Activated naive CD4-positive, alpha-beta T cell treated with anti-CD3 and anti-CD28 coated beads, Interleukin-2, amount 10 ng/mL, durations not matched to agents 7 days and 5 days (primary cell): ENCODE measurements around the gene ZNF778.
"Not testable (repeated sequence)": the region's sequence is repeated elsewhere in the genome, so short reads cannot be mapped to it uniquely, and the experiment has no call there.

Source experiments
- CTCF ChIA-PET: fragments of 350-600 bp; sonication (Branson Sonifier 250); formaldehyde crosslinking; loops from one replicate; lab custom pipeline; 2021; ENCODE audit warnings: antibody characterized with exemption; lab: Charles Lee
- DNase-seq: peaks from one replicate; pipeline ENCODE4 v3.0.0-alpha.2; 2020
- H3K27ac Mint-ChIP-seq: one replicate; pipeline ENCODE4 v1.8.0; 2021; ENCODE audit warnings: mild to moderate bottlenecking, moderate library complexity, mixed read lengths
- H3K27me3 Mint-ChIP-seq: one replicate; pipeline ENCODE4 v1.8.0; 2021; ENCODE audit warnings: mild to moderate bottlenecking, mixed read lengths
- H3K36me3 Mint-ChIP-seq: one replicate; pipeline ENCODE4 v1.8.0; 2021; ENCODE audit warnings: mixed read lengths
- H3K4me1 Mint-ChIP-seq: one replicate; pipeline ENCODE4 v1.8.0; 2021; ENCODE audit warnings: mixed read lengths
- H3K4me3 Mint-ChIP-seq: one replicate; pipeline ENCODE4 v1.8.0; 2021; ENCODE audit warnings: mild to moderate bottlenecking, moderate library complexity, mixed read lengths
- H3K9me3 Mint-ChIP-seq: one replicate; pipeline ENCODE4 v1.8.0; 2021; ENCODE audit warnings: mixed read lengths

Gene ZNF778

GRCh38 chr16:89242795-89243200 lies 25.3 kb downstream of the ZNF778 start:
- H3K9me3 Mint-ChIP-seq, result peaks cover 2% of the 10 kb centered on the region
- CTCF ChIA-PET, result no interaction called here
- H3K4me1 Mint-ChIP-seq, result peaks cover 30% of the 10 kb centered on the region
- H3K27ac Mint-ChIP-seq, result no peak overlapping the region
- DNase-seq, result no peak
- H3K4me3 Mint-ChIP-seq, result peak overlapping the region; percentile 19
- peaks cover 1% of the 10 kb centered on the region for H3K36me3 Mint-ChIP-seq
- H3K27me3 Mint-ChIP-seq, result no peaks in the 10 kb centered on the region

DNA sequence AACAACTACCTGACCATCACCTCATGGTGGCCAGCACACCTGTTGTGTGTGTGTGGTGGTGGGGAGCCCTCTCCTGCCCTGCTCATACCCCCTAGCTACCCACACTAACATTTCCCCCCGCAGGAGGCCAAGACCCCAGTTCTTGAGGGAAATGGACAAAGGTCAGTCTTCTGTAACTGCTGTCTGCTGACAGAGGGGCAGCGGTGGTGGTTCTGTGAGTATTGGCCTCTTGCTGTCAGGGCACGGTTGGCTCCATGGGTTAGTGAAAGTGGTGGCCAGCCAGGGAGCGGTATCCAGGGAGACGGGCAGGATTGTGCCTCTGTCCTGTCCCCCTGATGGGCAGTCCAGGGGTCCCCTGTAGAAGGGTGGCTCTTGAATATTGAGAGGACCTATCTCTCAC lies 26.2 kb downstream of the ZNF778 start:
- peaks cover 1% of the 10 kb centered on the region for H3K36me3 Mint-ChIP-seq
- no peak overlapping the region for H3K4me3 Mint-ChIP-seq
- CTCF ChIA-PET, result no interaction called here
- DNase-seq, result no peak
- peaks cover 32% of the 10 kb centered on the region for H3K4me1 Mint-ChIP-seq
- peaks cover 4% of the 10 kb centered on the region for H3K27me3 Mint-ChIP-seq
- H3K9me3 Mint-ChIP-seq, result peaks cover 2% of the 10 kb centered on the region
- H3K27ac Mint-ChIP-seq, result no peak overlapping the region

DNA sequence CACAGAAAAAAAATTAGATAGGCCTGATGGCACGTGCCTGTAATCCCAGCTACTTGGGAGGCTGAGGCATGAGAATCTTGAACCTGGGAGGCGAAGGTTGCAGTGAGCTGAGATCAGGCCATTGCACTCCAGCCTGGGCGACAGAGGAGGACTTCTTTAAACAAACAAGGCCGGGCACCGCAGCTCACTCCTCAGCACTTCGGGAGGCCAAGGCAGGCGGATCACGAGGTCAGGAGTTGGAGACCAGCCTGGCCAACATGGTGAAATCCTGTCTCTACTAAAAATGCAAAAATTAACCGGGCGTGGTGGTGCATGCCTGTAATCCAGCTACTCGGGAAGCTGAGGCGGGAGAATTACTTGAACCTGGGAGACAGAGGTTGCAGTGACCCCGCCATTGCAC lies 26.8 kb downstream of the ZNF778 start:
- DNase-seq, CTCF ChIA-PET, H3K27ac Mint-ChIP-seq, H3K36me3 Mint-ChIP-seq, H3K9me3 Mint-ChIP-seq, H3K4me3 Mint-ChIP-seq, H3K27me3 Mint-ChIP-seq: not testable (repeated sequence)
- peaks cover 32% of the 10 kb centered on the region for H3K4me1 Mint-ChIP-seq

- CTCF ChIA-PET, result no interaction called here
- Mint-ChIP-seq H3K36me3 (peaks cover 1% of the 10 kb centered on the region), H3K4me3 (no peak overlapping the region), H3K27ac (no peak overlapping the region), H3K27me3 (peaks cover 7% of the 10 kb centered on the region), H3K4me1 (peaks cover 31% of the 10 kb centered on the region), H3K9me3 (peaks cover 4% of the 10 kb centered on the region)
- no peak for DNase-seq
Measured at GRCh38 chr16:89244754-89245153, 27.3 kb downstream of the ZNF778 start.

DNA sequence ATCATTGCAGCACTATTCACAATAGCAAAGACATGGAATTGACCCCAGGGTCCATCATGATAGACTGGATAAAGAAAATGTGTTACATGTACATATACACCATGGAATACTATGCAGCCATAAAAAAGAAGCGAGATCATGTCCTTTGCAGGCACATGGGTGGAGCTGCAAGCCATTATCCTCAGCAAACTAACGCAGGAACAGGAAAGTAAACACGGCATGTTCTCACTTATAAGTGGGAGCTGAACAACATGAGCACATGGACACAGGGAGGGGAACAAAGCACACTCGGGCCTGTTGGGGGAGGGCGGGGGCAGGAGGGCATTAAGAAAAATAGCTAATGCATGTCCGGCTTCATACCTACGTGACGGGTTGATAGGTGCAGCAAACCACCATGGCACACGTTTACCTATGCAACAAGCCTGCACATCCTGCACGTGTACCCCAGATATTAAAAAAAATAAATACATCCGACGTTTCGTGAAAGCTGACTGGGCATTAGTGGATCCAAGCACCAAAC lies 28.9 kb downstream of the ZNF778 start:
- Mint-ChIP-seq H3K9me3 (peaks cover 10% of the 10 kb centered on the region), H3K4me3 (peak overlapping the region; percentile 59), H3K36me3 (peaks cover 8% of the 10 kb centered on the region), H3K27ac (no peak overlapping the region), H3K27me3 (peaks cover 7% of the 10 kb centered on the region), H3K4me1 (peaks cover 23% of the 10 kb centered on the region)
- CTCF ChIA-PET, result no interaction called here
- no peak for DNase-seq

DNA sequence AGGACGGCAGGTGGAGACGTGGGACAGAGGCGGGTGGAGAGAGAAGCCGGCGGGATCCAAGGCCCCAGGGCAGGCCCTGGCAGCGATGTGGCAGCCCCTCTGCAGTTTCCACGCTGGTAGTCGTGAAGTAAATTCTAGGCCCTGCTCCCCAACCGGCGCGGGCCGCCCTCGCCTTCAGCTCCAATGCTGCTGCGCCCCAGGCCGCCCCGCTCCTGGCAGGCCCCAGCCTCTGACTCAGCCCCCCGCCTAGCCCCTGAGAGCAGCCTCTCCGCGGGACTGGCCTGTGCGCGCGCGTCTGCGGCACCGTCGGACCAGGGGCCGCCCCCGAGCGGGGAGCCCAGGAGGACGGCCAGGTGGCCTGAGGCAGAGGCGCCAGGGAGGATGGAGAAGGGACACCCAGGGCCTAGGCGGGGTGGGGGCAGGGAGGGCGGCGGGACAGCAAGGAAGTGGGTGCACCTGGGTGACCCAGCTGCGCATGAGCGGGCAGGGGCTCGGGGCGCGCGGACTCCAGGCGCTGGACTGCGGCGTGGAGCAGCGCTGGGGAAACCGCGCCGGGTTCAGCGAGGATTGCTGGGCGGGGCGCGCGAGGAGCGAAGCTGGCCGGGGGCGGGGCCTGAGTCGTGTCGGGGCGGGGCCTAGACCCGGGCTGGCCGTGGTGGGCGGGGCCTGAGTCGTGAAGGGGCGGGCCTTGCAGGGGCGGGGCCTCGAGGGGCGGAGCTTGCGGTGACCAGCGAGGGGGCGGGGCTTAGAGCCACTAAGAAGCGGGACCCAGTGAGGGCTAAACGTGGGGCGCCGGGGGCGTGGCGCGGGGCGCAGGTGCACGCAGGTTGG lies 29.6 kb downstream of the ZNF778 start:
- CTCF ChIA-PET, result interaction anchor here (0.9 kb wide), 1 partner anchor 42 kb away, joined by 3 read pairs; no protein-coding TSS in a partner anchor
- Mint-ChIP-seq H3K4me3 (peak overlapping the region; percentile 70), H3K27me3 (peaks cover 7% of the 10 kb centered on the region), H3K36me3 (peaks cover 8% of the 10 kb centered on the region), H3K27ac (peak overlapping the region; percentile 24), H3K4me1 (peaks cover 27% of the 10 kb centered on the region), H3K9me3 (peaks cover 10% of the 10 kb centered on the region)
- peak; percentile 95 for DNase-seq

DNA sequence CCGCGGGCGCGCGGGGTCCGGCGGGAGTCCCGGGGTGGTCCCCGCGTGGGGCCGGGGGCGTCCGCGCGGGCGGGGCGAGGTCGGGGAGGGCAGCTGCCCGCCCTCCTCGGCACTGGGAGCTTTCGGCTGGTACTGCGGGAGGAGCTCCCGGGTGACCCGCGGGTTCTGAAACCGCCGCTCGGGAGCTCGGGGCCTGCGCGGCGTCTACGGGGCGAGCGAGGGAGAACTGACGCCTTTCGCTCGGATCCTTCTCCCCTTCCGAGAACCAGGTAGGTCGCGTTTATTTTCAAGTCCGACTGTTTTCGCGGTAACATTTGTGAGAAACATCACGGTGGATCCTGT lies 30.2 kb downstream of the ZNF778 start:
- not testable (repeated sequence) for H3K27me3 Mint-ChIP-seq, DNase-seq, H3K9me3 Mint-ChIP-seq, H3K36me3 Mint-ChIP-seq
- Mint-ChIP-seq H3K4me3 (peak overlapping the region; percentile 71), H3K27ac (peak overlapping the region; percentile 73), H3K4me1 (peaks cover 27% of the 10 kb centered on the region)
- CTCF ChIA-PET, result interaction anchor here (0.9 kb wide), 1 partner anchor 41 kb away, joined by 3 read pairs; no protein-coding TSS in a partner anchor

DNA sequence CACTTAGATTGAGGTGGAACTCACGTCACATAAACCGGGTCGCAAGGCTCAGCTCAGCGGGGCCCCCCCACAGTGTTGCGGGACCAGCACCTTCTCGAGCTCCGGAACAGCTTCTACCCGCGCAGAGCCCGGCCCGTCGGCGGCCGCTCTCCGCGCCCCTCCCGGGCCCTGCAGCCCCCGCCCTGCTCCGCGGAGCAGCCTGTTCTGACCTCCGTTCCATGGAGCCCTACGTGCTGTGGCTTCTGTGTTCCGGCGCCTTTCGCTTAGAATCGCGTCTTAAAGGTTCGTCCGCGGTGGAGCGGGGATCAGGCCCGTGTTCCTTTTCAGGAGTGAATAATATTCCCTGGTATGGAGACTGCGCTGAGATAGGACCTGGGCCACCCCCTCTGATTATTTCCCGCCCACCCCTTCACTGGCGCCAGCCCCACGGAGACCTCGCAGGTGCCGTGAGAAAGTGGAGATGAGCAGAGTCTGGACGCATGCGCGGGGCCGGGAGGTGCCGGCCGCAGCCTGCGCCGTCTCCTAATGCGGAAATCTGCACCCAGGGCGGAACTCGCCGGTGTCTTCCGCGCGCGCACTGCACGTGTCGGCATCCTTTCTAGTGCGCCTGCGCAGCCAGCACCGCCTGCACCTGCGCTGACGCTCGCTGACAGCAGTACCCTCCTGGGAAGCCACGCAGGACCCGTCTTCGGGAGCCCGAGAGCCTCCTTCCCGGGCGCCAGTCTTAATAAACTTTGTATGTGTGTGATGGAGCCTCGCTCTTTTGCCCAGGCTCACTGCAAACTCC lies 30.9 kb downstream of the ZNF778 start:
- DNase-seq, result no peak
- H3K4me1 Mint-ChIP-seq, result peaks cover 22% of the 10 kb centered on the region
- H3K36me3 Mint-ChIP-seq, result peaks cover 8% of the 10 kb centered on the region
- H3K27ac Mint-ChIP-seq, result peak overlapping the region; percentile 73
- CTCF ChIA-PET, result interaction anchor here (0.9 kb wide), 1 partner anchor 41 kb away, joined by 3 read pairs; no protein-coding TSS in a partner anchor
- peaks cover 10% of the 10 kb centered on the region for H3K9me3 Mint-ChIP-seq
- H3K27me3 Mint-ChIP-seq, result peaks cover 8% of the 10 kb centered on the region
- H3K4me3 Mint-ChIP-seq, result peak overlapping the region; percentile 71

DNA sequence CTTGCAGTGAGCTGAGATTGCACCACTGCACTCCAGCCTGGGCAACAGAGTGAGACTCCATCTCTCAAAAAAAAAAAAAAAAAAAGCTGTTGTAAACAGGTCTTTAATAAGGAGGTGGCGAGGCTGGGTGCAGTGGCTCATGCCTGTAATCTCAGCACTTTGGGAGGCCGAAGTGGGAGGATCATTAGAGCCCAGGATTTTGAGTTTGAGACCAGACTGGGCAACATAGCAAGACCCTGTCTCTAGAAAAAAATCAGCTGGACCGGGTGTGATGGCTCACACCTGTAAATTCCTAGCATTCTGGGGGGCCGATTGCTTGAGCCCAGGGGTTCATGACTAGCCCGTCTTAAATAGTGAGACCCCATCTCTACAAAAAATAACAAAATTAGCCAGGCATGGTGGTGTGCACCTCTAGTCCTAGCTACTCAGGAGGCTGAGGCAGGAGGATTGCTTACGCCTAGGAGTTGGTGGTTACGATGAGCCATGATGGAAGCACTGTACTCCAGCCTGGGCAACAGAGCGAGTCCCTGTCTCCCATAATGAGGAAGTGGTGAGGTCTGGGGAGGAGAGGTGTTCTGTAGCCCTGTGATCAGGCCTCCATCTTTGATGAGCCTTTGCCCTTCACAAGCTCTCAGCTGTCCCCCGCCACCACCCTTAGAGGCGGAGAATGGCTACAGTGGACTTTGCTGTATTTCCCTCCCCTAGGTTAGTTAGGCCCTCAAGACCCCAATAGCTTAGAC lies 36.2 kb downstream of the ZNF778 start:
- H3K9me3 Mint-ChIP-seq, result peaks cover 10% of the 10 kb centered on the region
- H3K27me3 Mint-ChIP-seq, result peaks cover 52% of the 10 kb centered on the region
- peaks cover 27% of the 10 kb centered on the region for H3K4me1 Mint-ChIP-seq
- no peak for DNase-seq
- no peak overlapping the region for H3K27ac Mint-ChIP-seq
- no peak overlapping the region for H3K4me3 Mint-ChIP-seq
- peaks cover 12% of the 10 kb centered on the region for H3K36me3 Mint-ChIP-seq
- CTCF ChIA-PET, result no interaction called here

- Mint-ChIP-seq H3K4me1 (peaks cover 24% of the 10 kb centered on the region), H3K4me3 (peak overlapping the region; percentile 53), H3K27ac (no peak overlapping the region), H3K36me3 (peaks cover 4% of the 10 kb centered on the region), H3K9me3 (no peaks in the 10 kb centered on the region), H3K27me3 (peaks cover 64% of the 10 kb centered on the region)
- DNase-seq, result peak; percentile 79
- CTCF ChIA-PET, result no interaction called here
Measured at GRCh38 chr16:89256651-89257254, 39.2 kb downstream of the ZNF778 start.

DNA sequence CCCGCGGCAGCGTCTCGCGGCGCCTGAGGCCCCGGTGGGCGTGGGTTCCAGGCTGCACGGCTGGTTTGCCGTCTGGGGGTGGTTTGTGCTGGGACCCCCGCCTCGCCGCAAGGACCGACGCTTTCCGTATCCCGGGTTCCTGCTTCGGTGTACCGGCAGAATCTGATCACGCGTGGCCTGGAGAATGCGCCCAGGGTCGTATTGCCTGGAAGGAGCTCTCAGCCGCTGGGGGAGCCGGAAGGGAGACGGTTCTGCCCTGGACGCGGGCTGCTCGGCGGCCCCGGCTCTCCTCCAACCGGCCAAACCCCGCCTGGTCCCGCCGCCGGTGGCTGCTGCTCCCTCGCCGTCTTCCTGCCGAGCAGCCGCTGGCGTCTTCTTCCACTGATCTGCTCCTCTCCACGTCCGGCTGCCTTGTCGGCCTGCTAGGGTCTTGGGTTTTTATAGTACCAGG lies 39.8 kb downstream of the ZNF778 start:
- Mint-ChIP-seq H3K27ac (peak overlapping the region; percentile 61), H3K27me3 (peaks cover 64% of the 10 kb centered on the region)
- CTCF ChIA-PET, result no interaction called here

GRCh38 chr16:89257757-89258465 lies 40.4 kb downstream of the ZNF778 start:
- peaks cover 25% of the 10 kb centered on the region for H3K4me1 Mint-ChIP-seq
- H3K27ac Mint-ChIP-seq, result peak overlapping the region; percentile 20
- peak overlapping the region; percentile 67 for H3K4me3 Mint-ChIP-seq
- CTCF ChIA-PET, result no interaction called here
- H3K27me3 Mint-ChIP-seq, result peaks cover 64% of the 10 kb centered on the region
- H3K36me3 Mint-ChIP-seq, result peaks cover 4% of the 10 kb centered on the region
- DNase-seq, result no peak
- H3K9me3 Mint-ChIP-seq, result no peaks in the 10 kb centered on the region

More for the DNA sequence above, 39.8 kb downstream of the ZNF778 start:
- H3K4me3 Mint-ChIP-seq, result peak overlapping the region; percentile 67
- H3K36me3 Mint-ChIP-seq, result peaks cover 4% of the 10 kb centered on the region
- peak; percentile 38 for DNase-seq
- no peaks in the 10 kb centered on the region for H3K9me3 Mint-ChIP-seq
- H3K4me1 Mint-ChIP-seq, result peaks cover 25% of the 10 kb centered on the region

- H3K27ac Mint-ChIP-seq, H3K4me3 Mint-ChIP-seq, H3K36me3 Mint-ChIP-seq, CTCF ChIA-PET, DNase-seq, H3K9me3 Mint-ChIP-seq: not testable (repeated sequence)
- H3K27me3 Mint-ChIP-seq, result peaks cover 50% of the 10 kb centered on the region
- peaks cover 25% of the 10 kb centered on the region for H3K4me1 Mint-ChIP-seq
Measured at GRCh38 chr16:89259901-89260300, 42.4 kb downstream of the ZNF778 start.
